HG03575 (cell line): ENCODE measurements around the gene PDCD1LG2.
A peak's percentile ranks its signal among the peaks of the same experiment; 100 is the strongest.
"Not testable (repeated sequence)": the region's sequence is repeated elsewhere in the genome, so short reads cannot be mapped to it uniquely, and the experiment has no call there.

Source experiments
- ATAC-seq: cut with Tn5 transposase; IDR thresholded peaks from one replicate; pipeline ENCODE4 v1.9.1; 2021; ENCODE audit not compliant: unreplicated experiment, insufficient number of reproducible peaks, low FRiP score; ENCODE audit errors: extremely low read depth

The PDCD1LG2 gene

GRCh38 chr9:5510360-5510931 lies at the start of gene PDCD1LG2:
TSS of gene PDCD1LG2 (plus strand) at chr9:5510531. CDS start at chr9:5522547, 12,016 bp downstream.
- peak; percentile 50 for ATAC-seq

- not testable (repeated sequence) for ATAC-seq
These were observed 45.5 kb upstream of the PDCD1LG2 start for GRCh38 chr9:5464831-5465330.

DNA sequence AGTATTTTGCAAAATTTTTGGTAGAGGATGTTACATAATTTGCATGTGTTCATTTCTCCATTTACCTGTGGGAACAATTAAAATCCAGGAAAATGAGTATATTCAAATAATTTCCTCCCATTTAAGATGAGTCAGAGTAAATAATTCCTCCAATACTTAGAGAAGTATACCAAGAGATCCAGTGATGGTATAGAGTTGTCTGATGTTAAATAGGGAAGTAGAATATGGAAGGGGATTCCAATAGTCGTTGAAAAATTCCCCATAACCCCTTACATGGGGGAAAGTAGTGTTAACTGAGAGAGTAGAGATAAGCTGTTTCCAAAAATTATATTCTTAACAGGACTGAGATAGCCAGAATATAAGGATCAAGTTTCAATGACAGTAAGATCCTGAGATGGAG lies 44.3 kb upstream of the PDCD1LG2 start:
- ATAC-seq, result no peak

GRCh38 chr9:5466766-5467165 lies 43.6 kb upstream of the PDCD1LG2 start:
- no peak for ATAC-seq

- ATAC-seq, result no peak
These were observed 41.5 kb upstream of the PDCD1LG2 start for GRCh38 chr9:5468850-5469249.

DNA sequence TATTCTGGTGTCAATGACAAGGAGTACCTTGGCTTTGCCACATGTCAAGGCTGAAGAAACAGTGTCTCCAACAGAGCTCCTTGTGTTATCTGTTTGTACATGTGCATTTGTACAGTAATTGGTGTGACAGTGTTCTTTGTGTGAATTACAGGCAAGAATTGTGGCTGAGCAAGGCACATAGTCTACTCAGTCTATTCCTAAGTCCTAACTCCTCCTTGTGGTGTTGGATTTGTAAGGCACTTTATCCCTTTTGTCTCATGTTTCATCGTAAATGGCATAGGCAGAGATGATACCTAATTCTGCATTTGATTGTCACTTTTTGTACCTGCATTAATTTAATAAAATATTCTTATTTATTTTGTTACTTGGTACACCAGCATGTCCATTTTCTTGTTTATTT lies 40.2 kb upstream of the PDCD1LG2 start:
- no peak for ATAC-seq

- ATAC-seq, result no peak
These were observed 39.5 kb upstream of the PDCD1LG2 start for GRCh38 chr9:5470816-5471215.

DNA sequence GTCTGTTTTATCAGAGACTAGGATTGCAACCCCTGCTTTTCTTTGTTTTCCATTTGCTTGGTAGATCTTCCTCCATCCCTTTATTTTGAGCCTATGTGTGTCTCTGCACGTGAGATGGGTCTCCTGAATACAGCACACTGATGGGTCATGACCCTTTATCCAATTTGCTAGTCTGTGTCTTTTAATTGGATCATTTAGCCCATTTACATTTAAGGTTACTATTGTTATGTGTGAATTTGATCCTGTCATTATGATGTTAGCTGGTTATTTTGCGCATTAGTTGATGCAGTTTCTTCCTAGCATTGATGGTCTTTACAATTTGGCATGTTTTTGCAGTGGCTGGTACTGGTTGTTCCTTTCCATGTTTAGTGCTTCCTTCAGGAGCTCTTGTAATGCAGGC lies 34.7 kb upstream of the PDCD1LG2 start:
- not testable (repeated sequence) for ATAC-seq

DNA sequence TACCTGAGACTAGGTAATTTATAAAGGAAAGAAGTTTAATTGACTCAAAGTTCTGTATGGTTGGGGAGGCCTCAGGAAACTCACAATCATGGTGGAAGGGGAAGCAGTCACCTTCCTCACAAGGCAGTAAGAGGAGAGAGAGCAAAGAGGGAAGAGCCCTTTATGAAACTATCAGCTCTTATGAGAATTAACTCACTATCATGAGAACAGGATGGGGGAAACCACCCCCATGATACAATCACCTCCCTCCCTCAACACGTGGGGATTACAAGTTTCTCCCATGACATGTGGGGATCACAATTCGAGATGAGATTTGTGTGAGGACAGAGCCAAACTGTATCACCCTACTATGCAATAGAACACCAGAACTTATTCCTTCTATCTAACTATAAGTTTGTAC lies 32.1 kb upstream of the PDCD1LG2 start:
- ATAC-seq, result no peak

DNA sequence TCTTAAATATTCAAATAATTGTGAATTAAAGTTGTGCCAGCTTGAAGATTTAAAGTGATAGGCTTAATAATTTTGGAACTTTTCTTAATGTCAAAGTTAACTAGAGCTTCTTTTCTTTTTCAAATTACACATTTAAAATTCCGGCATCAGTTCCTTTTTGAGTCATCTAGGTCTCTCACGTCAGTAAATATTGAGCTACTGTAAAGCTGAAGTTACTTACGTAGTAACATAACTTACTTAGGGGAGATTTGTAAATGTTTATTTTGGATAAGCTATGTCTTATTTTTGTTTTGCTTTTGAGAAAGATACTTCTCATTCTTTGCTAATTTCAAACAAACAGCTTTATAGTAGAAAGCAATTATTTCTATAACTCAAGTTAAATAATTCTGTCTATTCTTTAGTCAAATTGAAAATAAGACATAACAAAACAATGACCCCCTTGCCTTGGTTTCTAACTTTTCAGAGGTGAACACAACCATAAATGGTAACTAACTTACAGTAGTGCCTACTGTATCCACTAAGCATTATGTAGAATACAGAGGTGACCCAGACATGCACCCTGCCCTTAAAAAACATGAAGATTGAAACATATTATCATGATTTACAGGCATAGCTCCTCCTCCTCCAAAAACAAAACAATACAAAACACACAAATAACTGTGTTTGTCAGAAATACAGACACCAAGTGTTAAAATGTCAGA lies 30.2 kb upstream of the PDCD1LG2 start:
- ATAC-seq, result no peak

GRCh38 chr9:5480919-5481318 lies 29.4 kb upstream of the PDCD1LG2 start:
- ATAC-seq, result no peak

DNA sequence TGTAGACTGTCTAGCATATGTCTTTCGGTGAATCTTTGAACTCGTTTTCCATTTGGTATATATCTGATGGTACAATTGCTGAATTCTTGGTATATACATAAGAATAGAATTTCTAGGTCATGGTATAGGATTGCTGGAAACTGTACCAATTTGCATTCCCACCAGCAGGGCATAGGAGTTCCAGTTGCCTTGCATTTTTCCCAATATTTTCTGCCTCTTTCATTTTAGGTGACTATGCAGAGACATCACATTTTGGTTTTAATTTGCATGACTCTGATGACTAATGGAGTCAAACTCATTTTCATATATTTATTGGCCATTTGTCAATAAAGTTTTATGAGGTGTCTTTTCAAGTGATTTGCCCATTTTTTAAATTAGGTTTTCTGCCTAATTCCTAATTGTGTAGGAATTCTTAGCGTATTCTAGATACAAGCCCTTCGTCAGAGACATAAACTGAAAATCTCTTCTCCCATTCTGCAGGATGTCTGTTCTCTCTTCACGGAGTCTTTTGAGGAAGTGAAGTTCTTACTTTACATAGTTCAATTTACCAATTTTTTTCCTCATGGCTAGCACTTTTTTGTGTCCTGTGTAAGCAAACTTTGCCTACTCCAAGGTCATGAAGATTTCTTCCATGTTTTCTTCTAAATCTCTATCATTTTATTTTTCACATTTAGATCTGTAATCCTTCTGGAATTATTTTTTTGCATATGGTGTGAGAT lies 28.9 kb upstream of the PDCD1LG2 start:
- no peak for ATAC-seq

GRCh38 chr9:5482194-5482593 lies 28.1 kb upstream of the PDCD1LG2 start:
- no peak for ATAC-seq

DNA sequence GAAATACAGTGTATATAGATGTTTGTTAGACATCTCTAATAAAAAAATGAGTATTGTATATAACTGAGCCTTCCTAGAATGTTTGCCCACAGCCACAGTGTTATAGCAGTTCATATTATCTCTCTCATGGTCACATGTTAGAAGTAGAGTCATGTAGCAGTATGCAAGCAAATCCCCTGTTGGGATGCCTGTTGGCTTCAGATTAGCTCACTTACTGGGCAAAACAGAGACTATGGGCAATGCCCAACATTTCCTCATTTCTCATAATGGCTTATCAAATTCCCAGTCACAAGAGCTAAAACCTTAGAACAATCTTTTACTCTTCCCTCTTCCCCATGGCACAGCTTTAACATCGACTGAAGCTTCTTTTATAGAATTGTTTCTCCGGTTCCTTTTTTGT lies 27.0 kb upstream of the PDCD1LG2 start:
- no peak for ATAC-seq

- no peak for ATAC-seq
These were observed 24.8 kb upstream of the PDCD1LG2 start for GRCh38 chr9:5485378-5486085.

DNA sequence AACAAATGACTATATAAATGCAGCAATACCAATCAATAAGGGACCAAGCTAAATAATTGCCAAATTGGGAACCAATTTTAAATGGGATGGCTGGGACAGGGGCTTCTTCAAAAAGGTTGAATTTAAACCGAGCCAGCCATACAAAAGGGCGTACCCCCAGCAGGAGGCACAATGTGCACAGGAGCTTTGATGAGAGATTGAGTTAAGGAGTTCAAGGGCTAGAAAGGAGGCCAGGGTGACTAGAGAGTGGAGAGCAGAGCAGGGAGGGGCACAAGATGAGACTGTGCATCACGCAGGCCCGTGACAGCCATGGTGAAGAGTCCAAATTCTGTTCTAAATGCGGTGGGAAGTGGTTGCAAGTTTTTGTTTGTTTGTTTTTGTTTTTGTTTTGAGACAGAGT lies 23.3 kb upstream of the PDCD1LG2 start:
- ATAC-seq, result no peak

DNA sequence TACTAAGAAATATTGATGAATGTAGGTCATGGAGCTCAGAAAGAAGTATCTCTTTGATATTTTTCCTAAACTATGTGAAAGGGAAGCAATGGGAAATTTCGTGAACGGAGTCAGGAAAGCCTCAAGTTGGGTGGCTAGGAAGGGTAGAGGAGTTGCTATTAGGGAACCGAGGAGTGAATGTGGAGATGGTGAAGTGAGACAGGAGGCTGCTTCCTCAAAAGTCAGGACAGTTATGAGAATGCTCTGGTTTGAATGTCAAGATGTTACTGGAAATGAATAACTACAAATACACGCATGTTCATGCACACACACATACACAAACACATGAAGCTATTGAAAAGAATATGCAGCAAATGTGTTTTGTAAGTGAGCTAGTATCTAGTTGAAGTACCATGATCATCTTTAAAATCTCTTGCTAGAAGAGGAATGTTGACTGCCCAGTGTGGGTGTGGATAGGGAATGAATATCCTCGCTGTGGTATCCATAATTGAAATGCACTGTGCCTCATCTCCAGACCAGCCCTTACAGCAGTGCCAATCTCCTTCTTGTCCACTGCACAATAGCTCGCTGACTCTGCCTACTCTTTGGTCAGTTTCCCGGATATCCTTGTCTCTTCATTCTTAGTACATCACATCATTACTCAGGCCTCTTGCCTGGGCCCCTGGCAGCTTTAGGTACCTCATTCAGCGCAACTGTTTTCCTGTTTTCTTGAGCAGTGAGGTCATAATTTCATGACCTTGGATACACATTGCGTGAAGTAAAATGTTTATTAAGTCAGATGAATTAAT lies 21.9 kb upstream of the PDCD1LG2 start:
- ATAC-seq, result no peak

- ATAC-seq, result no peak
These were observed 20.5 kb upstream of the PDCD1LG2 start for GRCh38 chr9:5489630-5490490.
